Right lobe of liver (tissue), 4 donors: ENCODE measurements around the gene SP140.

Source experiments
- POLR2A ChIP-seq: fragments of 450-650 bp; IDR thresholded peaks from one replicate; pipeline ENCODE4 v1.6.1; 2017; ENCODE audit warnings: antibody characterized with exemption, mild to moderate bottlenecking
- TF ChIP-seq, protein P1 (sequence below), 4 donors: fragments of 200-600 bp in 3 of 4; fragments of 450-650 bp in 1 of 4; IDR thresholded peaks; one replicate each; pipeline versions ENCODE4 v1.5.1 to v1.8.0; 2016 to 2022; ENCODE audit warnings: antibody characterized with exemption in 4 of 4, mild to moderate bottlenecking in 2 of 4
- donor health status: DM: no; HTN: no; CAD: no.
- donor health status: DM: no; HTN: no; CAD: no.
- donor health status: DM: no; HTN: yes; CAD: no.

GRCh38 chr2:230346921-230347533, 121.5 kb downstream of the SP140 start:
- TF ChIP-seq, protein P1, sequence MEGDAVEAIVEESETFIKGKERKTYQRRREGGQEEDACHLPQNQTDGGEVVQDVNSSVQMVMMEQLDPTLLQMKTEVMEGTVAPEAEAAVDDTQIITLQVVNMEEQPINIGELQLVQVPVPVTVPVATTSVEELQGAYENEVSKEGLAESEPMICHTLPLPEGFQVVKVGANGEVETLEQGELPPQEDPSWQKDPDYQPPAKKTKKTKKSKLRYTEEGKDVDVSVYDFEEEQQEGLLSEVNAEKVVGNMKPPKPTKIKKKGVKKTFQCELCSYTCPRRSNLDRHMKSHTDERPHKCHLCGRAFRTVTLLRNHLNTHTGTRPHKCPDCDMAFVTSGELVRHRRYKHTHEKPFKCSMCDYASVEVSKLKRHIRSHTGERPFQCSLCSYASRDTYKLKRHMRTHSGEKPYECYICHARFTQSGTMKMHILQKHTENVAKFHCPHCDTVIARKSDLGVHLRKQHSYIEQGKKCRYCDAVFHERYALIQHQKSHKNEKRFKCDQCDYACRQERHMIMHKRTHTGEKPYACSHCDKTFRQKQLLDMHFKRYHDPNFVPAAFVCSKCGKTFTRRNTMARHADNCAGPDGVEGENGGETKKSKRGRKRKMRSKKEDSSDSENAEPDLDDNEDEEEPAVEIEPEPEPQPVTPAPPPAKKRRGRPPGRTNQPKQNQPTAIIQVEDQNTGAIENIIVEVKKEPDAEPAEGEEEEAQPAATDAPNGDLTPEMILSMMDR (IDR thresholded peaks at IDR 0.05) = no peak
- no peak for TF ChIP-seq POLR2A
